ENCODE results near the gene TBC1D4.
"Not testable (repeated sequence)": the region's sequence is repeated elsewhere in the genome, so short reads cannot be mapped to it uniquely, and the experiment has no call there.

Gene TBC1D4

GRCh38 chr13:75355609-75356008 lies 126.4 kb downstream of the TBC1D4 start:
- no peak for DNase-seq

GRCh38 chr13:75353781-75354193 lies 128.2 kb downstream of the TBC1D4 start:
- DNase-seq = no peak

- DNase-seq = no peak
These were observed 129.2 kb downstream of the TBC1D4 start for GRCh38 chr13:75352641-75353327.

GRCh38 chr13:75351538-75351937 lies 130.4 kb downstream of the TBC1D4 start:
- not testable (repeated sequence) for DNase-seq

- no peak for DNase-seq
These were observed 134.0 kb downstream of the TBC1D4 start for GRCh38 chr13:75347925-75348324.

GRCh38 chr13:75347457-75347856 lies 134.5 kb downstream of the TBC1D4 start:
- no peak for DNase-seq

GRCh38 chr13:75345193-75345592 lies 136.8 kb downstream of the TBC1D4 start:
- no peak for DNase-seq

GRCh38 chr13:75341028-75341427 lies 140.9 kb downstream of the TBC1D4 start:
- DNase-seq = no peak

- no peak for DNase-seq
These were observed 142.2 kb downstream of the TBC1D4 start for GRCh38 chr13:75339635-75340374.

GRCh38 chr13:75334634-75335447 lies 147.1 kb downstream of the TBC1D4 start:
- DNase-seq = no peak

GRCh38 chr13:75333103-75333502 lies 148.9 kb downstream of the TBC1D4 start:
- DNase-seq = no peak

- no peak for DNase-seq
These were observed 150.1 kb downstream of the TBC1D4 start for GRCh38 chr13:75331792-75332349.

- no peak for DNase-seq
These were observed 151.2 kb downstream of the TBC1D4 start for GRCh38 chr13:75330770-75331169.

- no peak for DNase-seq
These were observed 152.2 kb downstream of the TBC1D4 start for GRCh38 chr13:75329723-75330122.

GRCh38 chr13:75329097-75329496 lies 152.9 kb downstream of the TBC1D4 start:
- DNase-seq = no peak

GRCh38 chr13:75327135-75327510 lies 154.8 kb downstream of the TBC1D4 start:
- DNase-seq = no peak

- no peak for DNase-seq
These were observed 155.5 kb downstream of the TBC1D4 start for GRCh38 chr13:75326173-75327134.

- no peak for DNase-seq
These were observed 156.3 kb downstream of the TBC1D4 start for GRCh38 chr13:75325711-75326110.

- DNase-seq = no peak
These were observed 157.5 kb downstream of the TBC1D4 start for GRCh38 chr13:75324413-75324940.

GRCh38 chr13:75321084-75321483 lies 160.9 kb downstream of the TBC1D4 start:
- no peak for DNase-seq

- DNase-seq = no peak
These were observed 162.7 kb downstream of the TBC1D4 start for GRCh38 chr13:75319254-75319653.
